IMR-90 (cell line): ENCODE measurements around the gene FRY. TPM values are rescaled to one million over a fixed set of nuclear protein-coding genes. Genes with fewer than 3 reads are reported as not detected.

Source experiments
- ATAC-seq: fragments of 200-7000 bp; cut with Tn5 transposase; 2 replicates; pipeline ENCODE4 v1.9.1; 2020; ENCODE audit warnings: low read depth, mild to moderate bottlenecking, moderate library complexity
- BruUV-seq: library from RNA; stranded (reverse); fragments of 400-500 nt; replicated peaks from 2 replicates; lab custom pipeline; 2021; lab: Mats Ljungman, UMichigan
- CTCF ChIA-PET: fragments of 300-600 bp; formaldehyde crosslinking; extraction: SDS; loops from one replicate; lab custom pipeline; 2021; ENCODE audit warnings: antibody characterized with exemption; lab: Yijun Ruan, JAX
- POLR2A ChIA-PET: fragments of 300-600 bp; sonication (Branson Sonifier 250); formaldehyde crosslinking; loops from one replicate; lab custom pipeline; 2022; ENCODE audit warnings: antibody characterized with exemption; ENCODE audit not compliant: unreplicated experiment; lab: Charles Lee
- DNase-seq: peaks from one replicate; pipeline ENCODE4 v3.0.0; 2013
- H2AFZ ChIP-seq: replicated peaks from 2 replicates; pipeline ENCODE3; 2013; ENCODE audit warnings: low read length, mild to moderate bottlenecking; ENCODE audit not compliant: poor library complexity
- H2AK5ac ChIP-seq: 2 replicates; pipeline ENCODE4 v1.6.1; 2013; ENCODE audit warnings: low read depth, low read length, inconsistent platforms
- H2AK9ac ChIP-seq: replicated peaks from 2 replicates; pipeline ENCODE3; 2013; ENCODE audit warnings: mild to moderate bottlenecking, low read depth, low read length, moderate library complexity; ENCODE audit not compliant: poor library complexity
- H2BK120ac ChIP-seq: 2 replicates; pipeline ENCODE4 v1.6.1; 2013; ENCODE audit warnings: low read depth, low read length, inconsistent platforms
- H2BK15ac ChIP-seq: 3 replicates; pipeline ENCODE4 v1.6.1; 2013; ENCODE audit warnings: low read depth, low read length, inconsistent platforms
- H2BK20ac ChIP-seq: 2 replicates; pipeline ENCODE4 v1.6.1; 2013; ENCODE audit warnings: low read depth, mild to moderate bottlenecking, inconsistent platforms, low read length, moderate library complexity
- H2BK5ac ChIP-seq: 2 replicates; pipeline ENCODE4 v1.6.1; 2013; ENCODE audit warnings: mild to moderate bottlenecking, low read depth, low read length, inconsistent platforms; ENCODE audit not compliant: poor library complexity, severe bottlenecking
- H3K14ac ChIP-seq: replicated peaks from 2 replicates; pipeline ENCODE4 v1.6.1; 2013; ENCODE audit warnings: low read depth, low read length, inconsistent platforms
- H3K18ac ChIP-seq: 2 replicates; pipeline ENCODE4 v1.6.1; 2013; ENCODE audit warnings: low read depth, low read length, control low read depth
- H3K23ac ChIP-seq: 2 replicates; pipeline ENCODE4 v1.6.1; 2013; ENCODE audit warnings: low read depth, low read length, inconsistent platforms
- H3K27ac ChIP-seq: 2 replicates; pipeline ENCODE4 v1.5.1; 2013; ENCODE audit warnings: mild to moderate bottlenecking, control low read depth, low read length; ENCODE audit not compliant: insufficient read depth
- H3K27me3 ChIP-seq: 2 replicates; pipeline ENCODE4 v1.6.1; 2013; ENCODE audit warnings: low read length; ENCODE audit not compliant: control insufficient read depth, insufficient read depth
- H3K36me3 ChIP-seq: 2 replicates; pipeline ENCODE4 v1.6.1; 2013; ENCODE audit warnings: low read length, mixed read lengths; ENCODE audit not compliant: control insufficient read depth, insufficient read depth
- H3K4ac ChIP-seq: 2 replicates; pipeline ENCODE4 v1.6.1; 2013; ENCODE audit warnings: low read depth, low read length, inconsistent platforms
- H3K4me1 ChIP-seq: 2 replicates; pipeline ENCODE4 v1.6.1; 2013; ENCODE audit warnings: low read length, mixed read lengths; ENCODE audit not compliant: control insufficient read depth, insufficient read depth
- H3K4me2 ChIP-seq: 2 replicates; pipeline ENCODE4 v1.6.1; 2013; ENCODE audit warnings: low read depth, mild to moderate bottlenecking, control low read depth, low read length, moderate library complexity
- H3K4me3 ChIP-seq: 2 replicates; pipeline ENCODE4 v1.5.1; 2013; ENCODE audit warnings: low read depth, mild to moderate bottlenecking, control low read depth, low read length, moderate library complexity; ENCODE audit not compliant: insufficient read depth
- H3K56ac ChIP-seq: 2 replicates; pipeline ENCODE4 v1.6.1; 2013; ENCODE audit warnings: low read length, inconsistent platforms; ENCODE audit not compliant: insufficient read depth; ENCODE audit errors: extremely low read depth
- H3K79me1 ChIP-seq, 2 experiments: 2 replicates each; pipeline ENCODE4 v1.6.1; 2013; ENCODE audit warnings: low read length in 2 of 2, inconsistent platforms in 1 of 2, low read depth in 1 of 2
- H3K9ac ChIP-seq: 2 replicates; pipeline ENCODE4 v1.6.1; 2013; ENCODE audit warnings: low read depth, low read length, control low read depth
- H3K9me1 ChIP-seq: 2 replicates; pipeline ENCODE4 v1.6.1; 2013; ENCODE audit warnings: low read length, inconsistent platforms; ENCODE audit not compliant: insufficient read depth
- H3K9me3 ChIP-seq: 2 replicates; pipeline ENCODE4 v1.6.1; 2013; ENCODE audit warnings: low read length; ENCODE audit not compliant: control insufficient read depth, insufficient read depth
- H4K20me1 ChIP-seq: 2 replicates; pipeline ENCODE4 v1.6.1; 2013; ENCODE audit warnings: low read length, inconsistent platforms; ENCODE audit not compliant: insufficient read depth
- H4K5ac ChIP-seq: 2 replicates; pipeline ENCODE4 v1.6.1; 2013; ENCODE audit warnings: mild to moderate bottlenecking, low read depth, low read length, control low read depth
- H4K8ac ChIP-seq, 2 experiments: 2 replicates each; pipeline ENCODE4 v1.6.1; 2013; ENCODE audit warnings: low read depth in 2 of 2, low read length in 2 of 2, control low read depth in 1 of 2, inconsistent platforms in 1 of 2
- H4K91ac ChIP-seq: 2 replicates; pipeline ENCODE4 v1.6.1; 2013; ENCODE audit warnings: low read depth, low read length, inconsistent platforms; ENCODE audit not compliant: insufficient read depth
- MAFK ChIP-seq: IDR thresholded peaks from 2 replicates; pipeline ENCODE4 v1.6.1; 2012; ENCODE audit warnings: low read depth, low read length, improper control_type of control experiment
- MAZ ChIP-seq: IDR thresholded peaks from 2 replicates; pipeline ENCODE4 v1.6.1; 2012; ENCODE audit warnings: low read depth, mild to moderate bottlenecking, low read length, improper control_type of control experiment, moderate library complexity, borderline replicate concordance
- NFE2L2 ChIP-seq: fragments of 150-350 bp; IDR thresholded peaks from 2 replicates; pipeline ENCODE4 v1.6.1; 2016; ENCODE audit warnings: low read depth, mild to moderate bottlenecking, low read length
- RCOR1 ChIP-seq: IDR thresholded peaks from 2 replicates; pipeline ENCODE4 v1.6.1; 2012; ENCODE audit warnings: mild to moderate bottlenecking, low read length, improper control_type of control experiment; ENCODE audit not compliant: insufficient replicate concordance
- RFX5 ChIP-seq: IDR thresholded peaks from 2 replicates; pipeline ENCODE4 v1.8.0; 2012; ENCODE audit warnings: low read depth, mild to moderate bottlenecking, low read length, moderate library complexity
- USF2 ChIP-seq: fragments of 150-350 bp; IDR thresholded peaks from 2 replicates; pipeline ENCODE4 v1.6.1; 2017; ENCODE audit warnings: mild to moderate bottlenecking, antibody characterized with exemption, low read length, low read depth
- WGBS, 2 experiments: methylation state at CpG; one replicate each; pipeline versions ENCODE4 v1.1.5 to v1.1.7; 2013; ENCODE audit warnings: missing lambda C conversion rate in 2 of 2; ENCODE audit not compliant: insufficient read length in 1 of 2; ENCODE audit errors: extremely low coverage in 2 of 2; 5-methylcytosine and 5-hydroxymethylcytosine counted together
- dilution Hi-C: fragments of 300-500 bp; cut with HindIII; formaldehyde crosslinking; loops from one replicate; pipeline ENCODE4 v1.14.3; 2018; ENCODE audit warnings: low sequenced_read_pairs; ENCODE audit not compliant: unreplicated experiment
- in situ Hi-C: fragments of 300-500 bp; cut with MboI; formaldehyde crosslinking; loops from 3 replicates; pipeline ENCODE4 v1.14.3; 2019; ENCODE audit warnings: low sequenced_read_pairs, inconsistent platforms, mixed read lengths
- intact Hi-C: fragments of 100-400 bp; cut with micrococcal nuclease; formaldehyde crosslinking; loops from 2 replicates; pipeline ENCODE4 v1.10.0; 2022
- polyA plus RNA-seq, 3 experiments: library from polyadenylated mRNA; depleted of rRNA; stranded (reverse); fragments of >200 nt; gene quantifications; 2 replicates each; pipeline ENCODE4 v1.2.3, GENCODE V29; 2012; ENCODE audit warnings: low replicate concordance in 1 of 3
- total RNA-seq: library from RNA; depleted of rRNA; stranded (reverse); fragments of >200 nt; gene quantifications from 2 replicates; pipeline ENCODE4 v1.2.3, GENCODE V29; 2012

FRY gene
- total and polyA plus RNA-seq, 2 of the 4 experiments (the other 2 are of a cell fraction): 3.0 to 4.8 TPM

- peak overlapping the region; percentile 63; the same call in 1 of the 2 replicates for H3K4ac ChIP-seq
- peaks cover 6 to 39% of the 10 kb centered on the region in 2 experiments; a peak in 3 of 4 replicates for H3K79me1 ChIP-seq
- H4K91ac ChIP-seq: no peak overlapping the region
- peak overlapping the region; percentile 62 for H3K4me2 ChIP-seq
- H4K8ac ChIP-seq: peak overlapping the region in 1 of 2 experiments; percentile 48; a peak in 2 of 4 replicates
- dilution Hi-C loops (no loop called here), intact Hi-C loops (loop anchor here (5.0 to 10.0 kb wide), 6 partner anchors 51 to 279 kb away; no protein-coding TSS in a partner anchor), in situ Hi-C loops (no loop called here)
- H4K5ac ChIP-seq: no peak overlapping the region
- H2AK5ac ChIP-seq: peak overlapping the region; percentile 85; the same call in 1 of the 2 replicates
- 0 out of 2 replicates have a peak overlapping the region, but pooled peaks have one; percentile 65 for H3K14ac ChIP-seq
- H3K9me3 ChIP-seq: no peaks in the 10 kb centered on the region
- ChIA-PET CTCF (interaction anchor here (0.6 to 1.5 kb wide), 2 partner anchors 124 to 129 kb away, joined by 3 to 6 read pairs; no protein-coding TSS in a partner anchor), POLR2A (interaction anchor here (0.9 kb wide), 1 partner anchor 192 kb away, joined by 3 read pairs; no protein-coding TSS in a partner anchor)
- H2BK5ac ChIP-seq: peak overlapping the region; percentile 46
- H2AK9ac ChIP-seq: peak overlapping the region; percentile 79
- H3K56ac ChIP-seq: no peak overlapping the region
- no peak overlapping the region for H3K23ac ChIP-seq
- H3K18ac ChIP-seq: no peak overlapping the region
- no CpG with 5 or more reads among the region's 3 CpGs for WGBS, 2 experiments
- peaks cover 9% of the 10 kb centered on the region for H3K4me1 ChIP-seq
- peaks cover 15% of the 10 kb centered on the region for H3K9me1 ChIP-seq
- no peak overlapping the region for H2AFZ ChIP-seq
- H3K36me3 ChIP-seq: no peaks in the 10 kb centered on the region
- TF ChIP-seq MAZ (no peak), RCOR1 (no peak), RFX5 (no peak), USF2 (no peak), MAFK (no peak), NFE2L2 (no peak)
- H3K27me3 ChIP-seq: no peaks in the 10 kb centered on the region
- no peak overlapping the region for H3K9ac ChIP-seq
- no peak overlapping the region for H3K4me3 ChIP-seq
- peak overlapping the region; percentile 43; the same call in 1 of the 2 replicates for H3K27ac ChIP-seq
- TSS peak; percentile 10 for BruUV-seq
- H2BK120ac ChIP-seq: no peak overlapping the region
- H2BK15ac ChIP-seq: no peak overlapping the region; the same call in 2 of the 3 replicates
- DNase-seq (peak; percentile 33), ATAC-seq (peak; percentile 12)
- H2BK20ac ChIP-seq: peak overlapping the region; percentile 67; the same call in 1 of the 2 replicates
- peaks cover 6% of the 10 kb centered on the region; the same call in 1 of the 2 replicates for H4K20me1 ChIP-seq
Observed at GRCh38 chr13:32033744-32034143, 2.2 kb downstream of the FRY start.
